Astrocyte (in vitro differentiated cells and primary cell): Measurements from ENCODE around the gene SLC16A12.

Experiments used
- CTCF ChIP-seq: IDR thresholded peaks from 2 replicates; pipeline ENCODE4 v1.5.1; 2011; ENCODE audit warnings: low read depth, mild to moderate bottlenecking, inconsistent platforms, low read length, moderate library complexity; ENCODE audit not compliant: insufficient read depth
- EZH2 ChIP-seq: IDR thresholded peaks from 2 replicates; pipeline ENCODE4 v1.6.1; 2012; ENCODE audit warnings: mild to moderate bottlenecking, low read length, inconsistent platforms; ENCODE audit not compliant: insufficient read depth

GRCh38 chr10:89478739-89479654 lies 56.4 kb downstream of the SLC16A12 start:
- no peak for TF ChIP-seq CTCF
- no peak for TF ChIP-seq EZH2
